ENCODE results near the gene LRP2BP. TPM values are rescaled to one million over a fixed set of nuclear protein-coding genes. Genes with fewer than 3 reads are reported as not detected.

Gene LRP2BP
- total RNA-seq, result 0.12 and 0.23 TPM in 2 replicates
- polyA plus RNA-seq, result 0.30 and 0.89 TPM in 2 replicates

GRCh38 chr4:185395238-185395955 is at the start of gene LRP2BP:
TSS of gene LRP2BP (minus strand) at chr4:185395924. CDS start at chr4:185378186, 17,738 bp downstream.
- no peaks in the 10 kb centered on the region for H3K9me3 ChIP-seq (ENCODE audit: low read depth)
- WGBS (ENCODE audit: low lambda C conversion rate, missing lambda C conversion rate), result 45% methylated on average over 12 of the region's 12 CpGs
- no peak for DNase-seq (ENCODE audit: low spot score)
- no peaks in the 10 kb centered on the region for H3K36me3 ChIP-seq (replicated peaks; ENCODE audit: insufficient read depth, low read depth)
- no peaks in the 10 kb centered on the region for H3K79me2 ChIP-seq
- peak within 1 kb of the TSS; percentile 88 for H3K4me2 ChIP-seq
- no peaks in the 10 kb centered on the region for H3K9me2 ChIP-seq (replicated peaks; ENCODE audit: insufficient read depth)
- H4K20me1 ChIP-seq (ENCODE audit: insufficient read depth, poor library complexity, severe bottlenecking), result no peaks in the 10 kb centered on the region
- TF ChIP-seq EZH2phosphoT487 (IDR thresholded peaks at IDR 0.05; ENCODE audit: low read depth, severe bottlenecking, unreplicated experiment) (no peak), EZH2 (IDR thresholded peaks at IDR 0.05; ENCODE audit: borderline replicate concordance) (no peak)
- TF ChIP-seq, protein P1, sequence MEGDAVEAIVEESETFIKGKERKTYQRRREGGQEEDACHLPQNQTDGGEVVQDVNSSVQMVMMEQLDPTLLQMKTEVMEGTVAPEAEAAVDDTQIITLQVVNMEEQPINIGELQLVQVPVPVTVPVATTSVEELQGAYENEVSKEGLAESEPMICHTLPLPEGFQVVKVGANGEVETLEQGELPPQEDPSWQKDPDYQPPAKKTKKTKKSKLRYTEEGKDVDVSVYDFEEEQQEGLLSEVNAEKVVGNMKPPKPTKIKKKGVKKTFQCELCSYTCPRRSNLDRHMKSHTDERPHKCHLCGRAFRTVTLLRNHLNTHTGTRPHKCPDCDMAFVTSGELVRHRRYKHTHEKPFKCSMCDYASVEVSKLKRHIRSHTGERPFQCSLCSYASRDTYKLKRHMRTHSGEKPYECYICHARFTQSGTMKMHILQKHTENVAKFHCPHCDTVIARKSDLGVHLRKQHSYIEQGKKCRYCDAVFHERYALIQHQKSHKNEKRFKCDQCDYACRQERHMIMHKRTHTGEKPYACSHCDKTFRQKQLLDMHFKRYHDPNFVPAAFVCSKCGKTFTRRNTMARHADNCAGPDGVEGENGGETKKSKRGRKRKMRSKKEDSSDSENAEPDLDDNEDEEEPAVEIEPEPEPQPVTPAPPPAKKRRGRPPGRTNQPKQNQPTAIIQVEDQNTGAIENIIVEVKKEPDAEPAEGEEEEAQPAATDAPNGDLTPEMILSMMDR (IDR thresholded peaks at IDR 0.05; ENCODE audit: poor library complexity), result no peak
- no peaks in the 10 kb centered on the region for H3K27me3 ChIP-seq
- peak within 1 kb of the TSS; percentile 75 for H2AFZ ChIP-seq
- H3K4me3 ChIP-seq, result peak within 1 kb of the TSS; percentile 45
- no peaks in the 10 kb centered on the region for H3K4me1 ChIP-seq (ENCODE audit: insufficient read depth)
- peak within 1 kb of the TSS; percentile 91 for H3K27ac ChIP-seq

- H3K9me3 ChIP-seq (ENCODE audit: low read depth), result no peaks in the 10 kb centered on the region
- H2AFZ ChIP-seq, result no peak overlapping the region
- no peaks in the 10 kb centered on the region for H3K4me1 ChIP-seq (ENCODE audit: insufficient read depth)
- no peak overlapping the region for H3K4me3 ChIP-seq
- H3K27me3 ChIP-seq, result no peaks in the 10 kb centered on the region
- DNase-seq (ENCODE audit: low spot score), result no peak
- no peak overlapping the region for H3K27ac ChIP-seq
- H4K20me1 ChIP-seq (ENCODE audit: insufficient read depth, poor library complexity, severe bottlenecking), result no peaks in the 10 kb centered on the region
- 90% methylated on average over 2 of the region's 2 CpGs for WGBS (ENCODE audit: low lambda C conversion rate, missing lambda C conversion rate)
- H3K79me2 ChIP-seq, result no peaks in the 10 kb centered on the region
- no peak overlapping the region for H3K4me2 ChIP-seq
- no peaks in the 10 kb centered on the region for H3K36me3 ChIP-seq (replicated peaks; ENCODE audit: insufficient read depth, low read depth)
- no peaks in the 10 kb centered on the region for H3K9me2 ChIP-seq (replicated peaks; ENCODE audit: insufficient read depth)
- TF ChIP-seq EZH2 (IDR thresholded peaks at IDR 0.05; ENCODE audit: borderline replicate concordance) (no peak), EZH2phosphoT487 (IDR thresholded peaks at IDR 0.05; ENCODE audit: low read depth, severe bottlenecking, unreplicated experiment) (no peak)
- TF ChIP-seq, protein P1 (IDR thresholded peaks at IDR 0.05; ENCODE audit: poor library complexity), result no peak
Measured at GRCh38 chr4:185445209-185445608, 49.5 kb upstream of the LRP2BP start.

GRCh38 chr4:185441479-185441878 is 45.8 kb upstream of the LRP2BP start:
- WGBS (ENCODE audit: low lambda C conversion rate, missing lambda C conversion rate), result 91% methylated on average over 2 of the region's 2 CpGs
- DNase-seq (ENCODE audit: low spot score), result no peak
- H3K79me2 ChIP-seq, result no peaks in the 10 kb centered on the region
- H3K9me2 ChIP-seq (replicated peaks; ENCODE audit: insufficient read depth), result no peaks in the 10 kb centered on the region
- no peak for TF ChIP-seq EZH2phosphoT487 (IDR thresholded peaks at IDR 0.05; ENCODE audit: low read depth, severe bottlenecking, unreplicated experiment)
- TF ChIP-seq, protein P1 (IDR thresholded peaks at IDR 0.05; ENCODE audit: poor library complexity), result no peak
- TF ChIP-seq EZH2 (IDR thresholded peaks at IDR 0.05; ENCODE audit: borderline replicate concordance), result no peak
- H3K9me3 ChIP-seq (ENCODE audit: low read depth), result no peaks in the 10 kb centered on the region
- H2AFZ ChIP-seq, result no peak overlapping the region
- no peak overlapping the region for H3K27ac ChIP-seq
- H3K4me1 ChIP-seq (ENCODE audit: insufficient read depth), result no peaks in the 10 kb centered on the region
- H3K4me2 ChIP-seq, result no peak overlapping the region
- H3K27me3 ChIP-seq, result no peaks in the 10 kb centered on the region
- no peaks in the 10 kb centered on the region for H4K20me1 ChIP-seq (ENCODE audit: insufficient read depth, poor library complexity, severe bottlenecking)
- H3K36me3 ChIP-seq (replicated peaks; ENCODE audit: insufficient read depth, low read depth), result no peaks in the 10 kb centered on the region
- no peak overlapping the region for H3K4me3 ChIP-seq
